Prostate gland (tissue), 2 donors: Measurements from ENCODE around the gene TTLL12.

Experiments used
- POLR2A ChIP-seq: fragments of 450-650 bp; IDR thresholded peaks from one replicate; pipeline ENCODE4 v1.6.1; 2016; ENCODE audit warnings: antibody characterized with exemption, mild to moderate bottlenecking
- POLR2AphosphoS5 ChIP-seq: sonication (generic); formaldehyde crosslinking; IDR thresholded peaks from one replicate; pipeline ENCODE4 v1.6.1; 2017; ENCODE audit warnings: antibody characterized with exemption
- TF ChIP-seq, protein P1 (sequence below), 4 experiments: fragments of 200-600 bp in 2 of 4; fragments of 450-650 bp in 2 of 4; sonication (generic) in 2 of 4; IDR thresholded peaks; 1 replicate in 3 of 4; 2 replicates in 1 of 4; pipeline ENCODE4 v1.5.1; 2016 to 2019; ENCODE audit warnings: antibody characterized with exemption in 4 of 4, mild to moderate bottlenecking in 2 of 4, moderate library complexity in 2 of 4

DNA sequence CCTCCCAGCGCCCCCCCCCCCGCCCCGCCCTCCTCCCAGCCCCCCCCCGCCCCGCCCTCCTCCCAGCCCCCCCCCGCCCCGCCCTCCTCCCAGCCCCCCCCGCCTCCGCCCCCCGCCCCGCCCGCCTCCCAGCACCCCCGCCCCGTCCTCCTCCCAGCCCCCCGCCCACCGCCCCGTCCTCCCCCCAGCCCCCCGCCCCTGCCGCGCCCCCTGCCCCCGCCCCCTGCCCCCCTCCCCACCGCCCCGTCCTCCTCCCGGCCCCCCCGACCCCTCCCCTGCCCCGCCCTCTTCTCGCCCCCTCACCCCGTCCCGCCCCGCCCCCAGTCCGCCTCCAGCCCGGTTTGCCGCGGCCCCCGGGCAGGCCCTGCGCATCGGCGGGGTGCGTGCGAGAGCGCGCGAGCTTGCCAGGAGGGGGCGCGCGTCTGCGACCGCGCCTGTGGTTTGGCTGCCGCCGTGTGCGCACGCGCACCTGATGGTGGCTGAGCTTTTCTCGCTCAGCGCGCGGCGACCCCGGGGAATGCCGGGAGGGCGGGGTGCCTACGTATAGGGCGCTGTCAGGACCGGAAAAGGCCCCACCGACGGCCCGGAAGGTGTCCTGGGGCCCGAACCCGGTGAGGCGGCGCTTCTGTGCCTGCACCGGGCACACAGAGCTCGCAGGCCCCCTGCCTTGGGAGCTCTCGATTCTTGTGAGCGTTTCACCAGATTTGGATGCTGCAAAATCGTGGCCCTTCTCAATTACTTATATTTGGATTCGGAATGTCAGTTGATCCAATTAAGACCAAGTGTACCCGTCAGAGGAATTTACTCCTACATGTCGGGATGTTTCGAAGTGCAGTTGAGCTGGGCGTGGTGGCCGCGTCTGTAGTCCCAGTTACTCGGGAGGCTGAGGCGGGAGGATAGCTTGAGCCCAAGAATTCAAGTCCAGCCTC, 501 bp upstream of the TTLL12 start:
- TF ChIP-seq, protein P1, sequence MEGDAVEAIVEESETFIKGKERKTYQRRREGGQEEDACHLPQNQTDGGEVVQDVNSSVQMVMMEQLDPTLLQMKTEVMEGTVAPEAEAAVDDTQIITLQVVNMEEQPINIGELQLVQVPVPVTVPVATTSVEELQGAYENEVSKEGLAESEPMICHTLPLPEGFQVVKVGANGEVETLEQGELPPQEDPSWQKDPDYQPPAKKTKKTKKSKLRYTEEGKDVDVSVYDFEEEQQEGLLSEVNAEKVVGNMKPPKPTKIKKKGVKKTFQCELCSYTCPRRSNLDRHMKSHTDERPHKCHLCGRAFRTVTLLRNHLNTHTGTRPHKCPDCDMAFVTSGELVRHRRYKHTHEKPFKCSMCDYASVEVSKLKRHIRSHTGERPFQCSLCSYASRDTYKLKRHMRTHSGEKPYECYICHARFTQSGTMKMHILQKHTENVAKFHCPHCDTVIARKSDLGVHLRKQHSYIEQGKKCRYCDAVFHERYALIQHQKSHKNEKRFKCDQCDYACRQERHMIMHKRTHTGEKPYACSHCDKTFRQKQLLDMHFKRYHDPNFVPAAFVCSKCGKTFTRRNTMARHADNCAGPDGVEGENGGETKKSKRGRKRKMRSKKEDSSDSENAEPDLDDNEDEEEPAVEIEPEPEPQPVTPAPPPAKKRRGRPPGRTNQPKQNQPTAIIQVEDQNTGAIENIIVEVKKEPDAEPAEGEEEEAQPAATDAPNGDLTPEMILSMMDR (IDR thresholded peaks at IDR 0.05): peak; percentile 68 to 96 (median 87)
- peak; percentile 89 for TF ChIP-seq POLR2AphosphoS5
- TF ChIP-seq POLR2A: peak; percentile 55
